Stimulated activated CD8-positive, alpha-beta memory T cell treated with anti-CD3 and anti-CD28 coated beads, Interleukin-15, amount 100 ng/mL, for 4 hours (primary cell): ENCODE data around the gene POU3F1.
A peak's percentile ranks its signal among the peaks of the same experiment; 100 is the strongest.

Source experiments
- DNase-seq, 2 donors: peaks; one replicate each; pipeline ENCODE4 v3.0.0-alpha.2; 2020; ENCODE audit warnings: low read depth in 2 of 2

POU3F1 gene

GRCh38 chr1:38028105-38028591 is 18.4 kb downstream of the POU3F1 start:
- no peak for DNase-seq

GRCh38 chr1:38027201-38028104 is 19.1 kb downstream of the POU3F1 start:
- no peak for DNase-seq

GRCh38 chr1:38026592-38027200 is 19.9 kb downstream of the POU3F1 start:
- DNase-seq = no peak

- no peak for DNase-seq
Measured at GRCh38 chr1:38025664-38026063, 20.9 kb downstream of the POU3F1 start.

- DNase-seq = no peak
Measured at GRCh38 chr1:38025233-38025632, 21.4 kb downstream of the POU3F1 start.

GRCh38 chr1:38022810-38023209 is 23.8 kb downstream of the POU3F1 start:
- no peak for DNase-seq

- DNase-seq = no peak
Measured at GRCh38 chr1:38021969-38022368, 24.6 kb downstream of the POU3F1 start.

- no peak for DNase-seq
Measured at GRCh38 chr1:38020396-38020795, 26.2 kb downstream of the POU3F1 start.

GRCh38 chr1:38018864-38019343 is 27.7 kb downstream of the POU3F1 start:
- no peak for DNase-seq

GRCh38 chr1:38015978-38016725 is 30.4 kb downstream of the POU3F1 start:
- DNase-seq = no peak

- DNase-seq = no peak
Measured at GRCh38 chr1:38014724-38015424, 31.7 kb downstream of the POU3F1 start.

- no peak for DNase-seq
Measured at GRCh38 chr1:38014171-38014570, 32.4 kb downstream of the POU3F1 start.

GRCh38 chr1:38013227-38013622 is 33.4 kb downstream of the POU3F1 start:
- DNase-seq = no peak

GRCh38 chr1:38012363-38013226 is 34.0 kb downstream of the POU3F1 start, which contains the start of gene UTP11:
TSS of gene UTP11 (plus strand) at chr1:38012734. CDS start at chr1:38012803, 69 bp downstream.
- DNase-seq = peak; percentile 79 to 85

- no peak for DNase-seq
Measured at GRCh38 chr1:38009841-38010180, 36.8 kb downstream of the POU3F1 start.

GRCh38 chr1:38009088-38009840 is 37.3 kb downstream of the POU3F1 start:
- no peak for DNase-seq

GRCh38 chr1:38006008-38006828 is 40.4 kb downstream of the POU3F1 start:
- DNase-seq = no peak

GRCh38 chr1:38005195-38006007 is 41.2 kb downstream of the POU3F1 start, which contains the start of gene FHL3:
TSS of gene FHL3 (minus strand) at chr1:38005514. CDS start at chr1:37999412, 6,102 bp downstream.
- DNase-seq = no peak
